ENCODE data around the gene RBBP5.

The RBBP5 gene

GRCh38 chr1:205073511-205073910 is 48.3 kb downstream of the RBBP5 start:
- WGBS, 2 donors (ENCODE audit: extremely low coverage in 2 of 2, insufficient read length in 2 of 2, insufficient replicate concordance in 1 of 2): no CpG with 5 or more reads among the region's 12 CpGs
- no peak for DNase-seq (ENCODE audit: low spot score)

GRCh38 chr1:205072881-205073280 is 48.9 kb downstream of the RBBP5 start:
- Histone ChIP-seq H3K14ac (ENCODE audit: low read length) (no peak overlapping the region), H3K79me1 (ENCODE audit: low read depth, low read length) (no peaks in the 10 kb centered on the region), H3K4me2 (ENCODE audit: insufficient read depth, low read length, poor library complexity, severe bottlenecking) (no peak overlapping the region), H2BK5ac (ENCODE audit: low read length) (no peak overlapping the region), H2BK12ac (ENCODE audit: low read length) (no peak overlapping the region), H3K4me1 (ENCODE audit: control insufficient read depth in 2 of 2, insufficient read depth in 1 of 2, low read depth in 1 of 2, low read length in 2 of 2) (peaks cover 0 to 3% of the 10 kb centered on the region in 2 donors), H2BK15ac (ENCODE audit: low read length) (no peak overlapping the region), H3K27ac (replicated peaks; ENCODE audit: low read length) (no peak overlapping the region), H3K9ac (ENCODE audit: low read depth, low read length, poor library complexity) (no peak overlapping the region), H3K23ac (ENCODE audit: low read depth, low read length, poor library complexity) (no peak overlapping the region), H4K8ac (ENCODE audit: low read depth, low read length) (no peak overlapping the region), H3K36me3 (replicated peaks in 1 of 2; ENCODE audit: control insufficient read depth in 2 of 2, insufficient read depth in 2 of 2, low read length in 2 of 2) (no peaks in the 10 kb centered on the region), H3K18ac (ENCODE audit: low read length) (no peak overlapping the region), H3K4ac (ENCODE audit: low read length) (no peak overlapping the region), H3K27me3 (ENCODE audit: control insufficient read depth in 3 of 3, insufficient read depth in 3 of 3, low read depth in 1 of 3, low read length in 3 of 3) (peaks cover 0 to 8% (median 0%) of the 10 kb centered on the region in 3 experiments), H4K91ac (ENCODE audit: low read depth, low read length, poor library complexity) (no peak overlapping the region), H2AK5ac (ENCODE audit: low read depth, low read length) (no peak overlapping the region), H2BK120ac (ENCODE audit: low read depth, low read length) (no peak overlapping the region), H2AFZ (ENCODE audit: low read length) (no peak overlapping the region), H3K4me3 (ENCODE audit: low read length in 2 of 2) (no peak overlapping the region), H3K9me3 (replicated peaks in 1 of 2; ENCODE audit: control insufficient read depth in 2 of 2, insufficient read depth in 1 of 2, low read depth in 1 of 2, low read length in 2 of 2) (no peaks in the 10 kb centered on the region)
- no CpG with 5 or more reads among the region's 8 CpGs for WGBS, 2 donors (ENCODE audit: extremely low coverage in 2 of 2, insufficient read length in 2 of 2, insufficient replicate concordance in 1 of 2)
- no peak for DNase-seq (ENCODE audit: low spot score)

More at GRCh38 chr1:205073511-205073910, 48.3 kb downstream of the RBBP5 start:
- Histone ChIP-seq H4K91ac (ENCODE audit: low read depth, low read length, poor library complexity) (no peak overlapping the region), H2BK5ac (ENCODE audit: low read length) (no peak overlapping the region), H2AFZ (ENCODE audit: low read length) (no peak overlapping the region), H3K4me1 (ENCODE audit: control insufficient read depth in 2 of 2, insufficient read depth in 1 of 2, low read depth in 1 of 2, low read length in 2 of 2) (peaks cover 0 to 3% of the 10 kb centered on the region in 2 donors), H3K18ac (ENCODE audit: low read length) (no peak overlapping the region), H3K27me3 (ENCODE audit: control insufficient read depth in 3 of 3, insufficient read depth in 3 of 3, low read depth in 1 of 3, low read length in 3 of 3) (peaks cover 0 to 8% (median 0%) of the 10 kb centered on the region in 3 experiments), H3K4me3 (ENCODE audit: low read length in 2 of 2) (no peak overlapping the region), H3K36me3 (replicated peaks in 1 of 2; ENCODE audit: control insufficient read depth in 2 of 2, insufficient read depth in 2 of 2, low read length in 2 of 2) (no peaks in the 10 kb centered on the region), H3K4me2 (ENCODE audit: insufficient read depth, low read length, poor library complexity, severe bottlenecking) (no peak overlapping the region), H3K79me1 (ENCODE audit: low read depth, low read length) (no peaks in the 10 kb centered on the region), H3K9me3 (replicated peaks in 1 of 2; ENCODE audit: control insufficient read depth in 2 of 2, insufficient read depth in 1 of 2, low read depth in 1 of 2, low read length in 2 of 2) (no peaks in the 10 kb centered on the region), H3K23ac (ENCODE audit: low read depth, low read length, poor library complexity) (peak overlapping the region; percentile 25), H3K4ac (ENCODE audit: low read length) (no peak overlapping the region), H3K14ac (ENCODE audit: low read length) (no peak overlapping the region), H2AK5ac (ENCODE audit: low read depth, low read length) (peak overlapping the region; percentile 51), H3K27ac (replicated peaks; ENCODE audit: low read length) (no peak overlapping the region), H3K9ac (ENCODE audit: low read depth, low read length, poor library complexity) (no peak overlapping the region), H2BK120ac (ENCODE audit: low read depth, low read length) (no peak overlapping the region), H2BK15ac (ENCODE audit: low read length) (no peak overlapping the region), H4K8ac (ENCODE audit: low read depth, low read length) (no peak overlapping the region), H2BK12ac (ENCODE audit: low read length) (no peak overlapping the region)

GRCh38 chr1:205072286-205072685 is 49.5 kb downstream of the RBBP5 start:
- no peaks in the 10 kb centered on the region for H3K36me3 ChIP-seq (replicated peaks in 1 of 2; ENCODE audit: control insufficient read depth in 2 of 2, insufficient read depth in 2 of 2, low read length in 2 of 2)
- H3K27me3 ChIP-seq (ENCODE audit: control insufficient read depth in 3 of 3, insufficient read depth in 3 of 3, low read depth in 1 of 3, low read length in 3 of 3): peaks cover 0 to 8% (median 0%) of the 10 kb centered on the region in 3 experiments
- H2BK15ac ChIP-seq (ENCODE audit: low read length): no peak overlapping the region
- peaks cover 0 to 3% of the 10 kb centered on the region in 2 donors for H3K4me1 ChIP-seq (ENCODE audit: control insufficient read depth in 2 of 2, insufficient read depth in 1 of 2, low read depth in 1 of 2, low read length in 2 of 2)
- H3K9me3 ChIP-seq (replicated peaks in 1 of 2; ENCODE audit: control insufficient read depth in 2 of 2, insufficient read depth in 1 of 2, low read depth in 1 of 2, low read length in 2 of 2): no peaks in the 10 kb centered on the region
- H4K91ac ChIP-seq (ENCODE audit: low read depth, low read length, poor library complexity): no peak overlapping the region
- no peak overlapping the region for H2AFZ ChIP-seq (ENCODE audit: low read length)
- H3K4ac ChIP-seq (ENCODE audit: low read length): no peak overlapping the region
- H3K18ac ChIP-seq (ENCODE audit: low read length): no peak overlapping the region
- H2BK5ac ChIP-seq (ENCODE audit: low read length): no peak overlapping the region
- H3K9ac ChIP-seq (ENCODE audit: low read depth, low read length, poor library complexity): no peak overlapping the region
- H3K4me3 ChIP-seq (ENCODE audit: low read length in 2 of 2): no peak overlapping the region
- H3K23ac ChIP-seq (ENCODE audit: low read depth, low read length, poor library complexity): no peak overlapping the region
- H3K4me2 ChIP-seq (ENCODE audit: insufficient read depth, low read length, poor library complexity, severe bottlenecking): no peak overlapping the region
- H2BK12ac ChIP-seq (ENCODE audit: low read length): no peak overlapping the region
- no peak overlapping the region for H2BK120ac ChIP-seq (ENCODE audit: low read depth, low read length)
- no peak overlapping the region for H3K27ac ChIP-seq (replicated peaks; ENCODE audit: low read length)
- no CpG with 5 or more reads among the region's 9 CpGs for WGBS, 2 donors (ENCODE audit: extremely low coverage in 2 of 2, insufficient read length in 2 of 2, insufficient replicate concordance in 1 of 2)
- no peaks in the 10 kb centered on the region for H3K79me1 ChIP-seq (ENCODE audit: low read depth, low read length)
- H3K14ac ChIP-seq (ENCODE audit: low read length): no peak overlapping the region
- DNase-seq (ENCODE audit: low spot score): no peak
- no peak overlapping the region for H4K8ac ChIP-seq (ENCODE audit: low read depth, low read length)
- no peak overlapping the region for H2AK5ac ChIP-seq (ENCODE audit: low read depth, low read length)

GRCh38 chr1:205071801-205072200 is 50.0 kb downstream of the RBBP5 start:
- no CpG with 5 or more reads among the region's 12 CpGs for WGBS, 2 donors (ENCODE audit: extremely low coverage in 2 of 2, insufficient read length in 2 of 2, insufficient replicate concordance in 1 of 2)
- H3K4me1 ChIP-seq (ENCODE audit: control insufficient read depth in 2 of 2, insufficient read depth in 1 of 2, low read depth in 1 of 2, low read length in 2 of 2): peaks cover 0 to 3% of the 10 kb centered on the region in 2 donors
- H3K9me3 ChIP-seq (replicated peaks in 1 of 2; ENCODE audit: control insufficient read depth in 2 of 2, insufficient read depth in 1 of 2, low read depth in 1 of 2, low read length in 2 of 2): no peaks in the 10 kb centered on the region

More at GRCh38 chr1:205071801-205072200, 50.0 kb downstream of the RBBP5 start:
- peak overlapping the region; percentile 20 for H3K18ac ChIP-seq (ENCODE audit: low read length)
- H3K27ac ChIP-seq (replicated peaks; ENCODE audit: low read length): no peak overlapping the region
- no peak overlapping the region for H3K4me2 ChIP-seq (ENCODE audit: insufficient read depth, low read length, poor library complexity, severe bottlenecking)
- no peak overlapping the region for H4K91ac ChIP-seq (ENCODE audit: low read depth, low read length, poor library complexity)
- no peak overlapping the region for H2BK12ac ChIP-seq (ENCODE audit: low read length)
- no peak overlapping the region for H2BK5ac ChIP-seq (ENCODE audit: low read length)
- H2AK5ac ChIP-seq (ENCODE audit: low read depth, low read length): no peak overlapping the region
- H2AFZ ChIP-seq (ENCODE audit: low read length): no peak overlapping the region
- no peak overlapping the region for H3K4me3 ChIP-seq (ENCODE audit: low read length in 2 of 2)
- no peak overlapping the region for H2BK120ac ChIP-seq (ENCODE audit: low read depth, low read length)
- H4K8ac ChIP-seq (ENCODE audit: low read depth, low read length): no peak overlapping the region
- no peak overlapping the region for H3K23ac ChIP-seq (ENCODE audit: low read depth, low read length, poor library complexity)
- no peak overlapping the region for H3K9ac ChIP-seq (ENCODE audit: low read depth, low read length, poor library complexity)
- no peak overlapping the region for H2BK15ac ChIP-seq (ENCODE audit: low read length)
- no peak for DNase-seq (ENCODE audit: low spot score)
- no peaks in the 10 kb centered on the region for H3K79me1 ChIP-seq (ENCODE audit: low read depth, low read length)
- peaks cover 0 to 8% (median 0%) of the 10 kb centered on the region in 3 experiments for H3K27me3 ChIP-seq (ENCODE audit: control insufficient read depth in 3 of 3, insufficient read depth in 3 of 3, low read depth in 1 of 3, low read length in 3 of 3)
- no peak overlapping the region for H3K4ac ChIP-seq (ENCODE audit: low read length)
- no peaks in the 10 kb centered on the region for H3K36me3 ChIP-seq (replicated peaks in 1 of 2; ENCODE audit: control insufficient read depth in 2 of 2, insufficient read depth in 2 of 2, low read length in 2 of 2)
- H3K14ac ChIP-seq (ENCODE audit: low read length): no peak overlapping the region

Data from neuronal stem cell (in vitro differentiated cells).